OCI-LY1 (cell line): Measurements from ENCODE around the gene SSNA1.

Experiments used
- CTCF ChIP-seq: fragments of 200-600 bp; sonication (generic), shearing (Covaris generic); IDR thresholded peaks from 2 replicates; pipeline ENCODE4 v1.5.1; 2017; ENCODE audit warnings: mild to moderate bottlenecking, antibody characterized with exemption, low read length, moderate library complexity, mixed read lengths
- EZH2 ChIP-seq: fragments of 200-600 bp; sonication (generic), shearing (Covaris generic); IDR thresholded peaks from 2 replicates; pipeline ENCODE4 v1.8.0; 2017; ENCODE audit warnings: borderline replicate concordance, mixed run types, mild to moderate bottlenecking, antibody characterized with exemption, low read length, moderate library complexity, mixed read lengths

GRCh38 chr9:137218754-137219271 is 30.3 kb downstream of the SSNA1 start:
- TF ChIP-seq CTCF, result no peak
- TF ChIP-seq EZH2, result no peak
